ENCODE measurements around the gene KIAA1328. TPM values are rescaled to one million over a fixed set of nuclear protein-coding genes. Genes with fewer than 3 reads are reported as not detected.

KIAA1328 gene
- total RNA-seq, 1 donor: 6.0 TPM

DNA sequence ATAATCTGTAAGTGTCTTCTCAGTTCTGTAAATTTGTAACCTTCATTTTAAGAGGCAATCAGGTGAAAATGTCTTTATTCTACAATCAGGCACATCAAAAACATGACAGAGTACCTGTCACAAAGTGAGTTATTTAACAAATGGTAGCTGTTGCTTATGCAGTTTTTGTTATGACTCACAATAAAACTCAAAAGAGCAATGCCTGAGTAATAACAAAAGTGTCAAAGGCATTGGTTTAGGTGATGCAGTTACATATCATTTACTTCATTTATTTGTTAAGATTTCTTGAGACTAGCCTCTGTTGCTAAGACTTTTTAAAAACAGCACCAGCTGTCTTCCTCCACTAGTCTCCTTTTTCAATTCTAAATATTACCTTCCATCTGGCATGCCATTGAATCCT, 177.8 kb downstream of the KIAA1328 start:
- no peak overlapping the region for H3K4me3 ChIP-seq (ENCODE audit: low read depth, low read length)
- TF ChIP-seq, protein P1, sequence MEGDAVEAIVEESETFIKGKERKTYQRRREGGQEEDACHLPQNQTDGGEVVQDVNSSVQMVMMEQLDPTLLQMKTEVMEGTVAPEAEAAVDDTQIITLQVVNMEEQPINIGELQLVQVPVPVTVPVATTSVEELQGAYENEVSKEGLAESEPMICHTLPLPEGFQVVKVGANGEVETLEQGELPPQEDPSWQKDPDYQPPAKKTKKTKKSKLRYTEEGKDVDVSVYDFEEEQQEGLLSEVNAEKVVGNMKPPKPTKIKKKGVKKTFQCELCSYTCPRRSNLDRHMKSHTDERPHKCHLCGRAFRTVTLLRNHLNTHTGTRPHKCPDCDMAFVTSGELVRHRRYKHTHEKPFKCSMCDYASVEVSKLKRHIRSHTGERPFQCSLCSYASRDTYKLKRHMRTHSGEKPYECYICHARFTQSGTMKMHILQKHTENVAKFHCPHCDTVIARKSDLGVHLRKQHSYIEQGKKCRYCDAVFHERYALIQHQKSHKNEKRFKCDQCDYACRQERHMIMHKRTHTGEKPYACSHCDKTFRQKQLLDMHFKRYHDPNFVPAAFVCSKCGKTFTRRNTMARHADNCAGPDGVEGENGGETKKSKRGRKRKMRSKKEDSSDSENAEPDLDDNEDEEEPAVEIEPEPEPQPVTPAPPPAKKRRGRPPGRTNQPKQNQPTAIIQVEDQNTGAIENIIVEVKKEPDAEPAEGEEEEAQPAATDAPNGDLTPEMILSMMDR (IDR thresholded peaks at IDR 0.05; ENCODE audit: insufficient read depth, low read depth, low read length): no peak
- DNase-seq (ENCODE audit: low read depth): no peak

DNA sequence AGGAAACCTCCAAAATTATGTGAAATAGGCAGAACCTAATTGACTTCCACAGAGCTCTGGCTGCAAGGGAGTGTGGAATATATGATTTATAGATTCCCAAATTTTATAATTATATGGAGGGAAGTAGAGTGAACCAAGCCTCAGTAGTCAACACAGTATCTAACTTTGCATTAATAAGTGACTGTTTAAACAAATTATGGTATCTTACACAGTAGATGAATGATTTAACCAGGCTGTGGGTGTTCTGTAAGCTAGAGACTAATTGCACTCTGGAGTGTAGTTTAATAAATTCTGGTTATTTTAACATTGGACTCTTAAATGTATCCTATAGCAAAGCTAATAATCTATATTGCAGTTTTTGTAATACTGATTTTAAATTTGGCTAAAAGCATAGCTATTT, 183.5 kb downstream of the KIAA1328 start:
- no peak overlapping the region for H3K4me3 ChIP-seq (ENCODE audit: low read depth, low read length)
- no peak for DNase-seq (ENCODE audit: low read depth)
- TF ChIP-seq, protein P1 (IDR thresholded peaks at IDR 0.05; ENCODE audit: insufficient read depth, low read depth, low read length): no peak

DNA sequence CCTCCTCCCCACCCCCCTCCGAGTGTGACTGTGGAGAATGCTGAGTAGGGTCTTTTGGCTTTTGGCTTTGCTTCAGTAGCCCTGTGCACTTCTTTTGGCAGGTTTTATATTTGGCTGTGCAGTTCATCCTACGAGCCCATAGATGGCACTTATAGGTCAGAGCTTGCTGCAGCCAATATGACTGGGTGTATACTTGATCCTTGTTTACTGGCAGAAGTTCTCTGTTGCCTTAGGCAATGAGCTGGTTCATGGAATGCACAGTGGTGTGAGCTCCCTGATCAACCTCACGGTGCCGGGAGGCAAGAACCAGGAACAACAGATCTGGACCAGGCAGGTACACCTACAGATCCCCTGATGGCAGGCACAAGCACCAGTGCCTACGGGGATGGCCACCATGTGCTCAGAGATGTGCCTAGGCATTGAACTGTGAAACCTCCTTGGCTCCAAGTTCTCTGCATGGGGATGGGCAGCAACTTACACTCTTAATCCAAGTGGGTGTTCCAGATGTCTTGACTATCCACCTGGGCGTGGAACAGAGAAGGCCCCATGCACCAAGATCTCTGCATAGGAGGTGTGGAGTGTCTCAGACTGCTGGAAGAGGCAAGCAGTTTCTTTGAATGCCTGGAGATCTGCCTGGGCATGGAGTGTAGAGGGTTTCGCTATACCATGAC, 190.4 kb downstream of the KIAA1328 start:
- TF ChIP-seq, protein P1 (IDR thresholded peaks at IDR 0.05; ENCODE audit: insufficient read depth, low read depth, low read length): peak; percentile 33
- no peak overlapping the region for H3K4me3 ChIP-seq (ENCODE audit: low read depth, low read length)
- peak; percentile 5 for DNase-seq (ENCODE audit: low read depth)

DNA sequence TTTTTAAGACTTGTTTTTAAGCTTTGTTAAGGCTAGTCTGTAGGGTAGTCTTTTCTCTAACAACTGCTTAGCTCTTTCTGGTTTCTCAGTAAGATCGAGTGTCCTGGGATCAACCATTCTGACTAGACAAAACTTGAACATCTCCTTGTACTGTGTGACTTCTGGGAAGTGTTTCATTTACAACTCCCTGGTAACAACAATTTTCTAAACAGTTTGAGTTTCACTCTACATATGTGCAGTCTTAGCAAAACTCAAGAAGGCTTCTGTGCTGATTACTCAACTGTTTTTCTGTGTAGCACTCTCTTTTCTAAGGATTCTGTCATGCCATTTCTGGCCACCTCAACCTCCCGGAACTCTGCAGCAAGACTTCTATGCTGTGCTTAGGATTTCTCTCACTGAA, 204.5 kb downstream of the KIAA1328 start:
- TF ChIP-seq, protein P1 (IDR thresholded peaks at IDR 0.05; ENCODE audit: insufficient read depth, low read depth, low read length): no peak
- H3K4me3 ChIP-seq (ENCODE audit: low read depth, low read length): no peak overlapping the region
- DNase-seq (ENCODE audit: low read depth): peak; percentile 4

DNA sequence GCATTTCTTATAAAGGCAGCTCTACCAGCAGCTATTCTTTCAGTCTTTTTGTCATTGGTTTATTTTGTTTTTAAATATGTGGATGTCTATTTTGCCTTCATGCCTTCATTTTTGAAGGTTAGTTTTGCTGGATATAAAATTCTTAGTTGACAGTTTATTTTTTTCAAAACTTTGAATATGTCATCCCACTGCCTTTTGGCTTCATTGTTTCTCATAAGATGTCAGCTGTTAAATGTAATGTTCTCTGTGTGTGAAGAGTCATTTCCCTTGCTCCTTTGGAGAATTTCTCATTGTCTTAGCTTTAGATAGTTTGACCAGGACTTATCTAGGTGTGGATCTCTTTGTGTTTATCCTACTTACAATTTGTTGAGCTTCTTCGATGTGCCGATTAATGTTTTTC, 213.5 kb downstream of the KIAA1328 start:
- TF ChIP-seq, protein P1 (IDR thresholded peaks at IDR 0.05; ENCODE audit: insufficient read depth, low read depth, low read length): no peak
- no peak overlapping the region for H3K4me3 ChIP-seq (ENCODE audit: low read depth, low read length)
- DNase-seq (ENCODE audit: low read depth): no peak

DNA sequence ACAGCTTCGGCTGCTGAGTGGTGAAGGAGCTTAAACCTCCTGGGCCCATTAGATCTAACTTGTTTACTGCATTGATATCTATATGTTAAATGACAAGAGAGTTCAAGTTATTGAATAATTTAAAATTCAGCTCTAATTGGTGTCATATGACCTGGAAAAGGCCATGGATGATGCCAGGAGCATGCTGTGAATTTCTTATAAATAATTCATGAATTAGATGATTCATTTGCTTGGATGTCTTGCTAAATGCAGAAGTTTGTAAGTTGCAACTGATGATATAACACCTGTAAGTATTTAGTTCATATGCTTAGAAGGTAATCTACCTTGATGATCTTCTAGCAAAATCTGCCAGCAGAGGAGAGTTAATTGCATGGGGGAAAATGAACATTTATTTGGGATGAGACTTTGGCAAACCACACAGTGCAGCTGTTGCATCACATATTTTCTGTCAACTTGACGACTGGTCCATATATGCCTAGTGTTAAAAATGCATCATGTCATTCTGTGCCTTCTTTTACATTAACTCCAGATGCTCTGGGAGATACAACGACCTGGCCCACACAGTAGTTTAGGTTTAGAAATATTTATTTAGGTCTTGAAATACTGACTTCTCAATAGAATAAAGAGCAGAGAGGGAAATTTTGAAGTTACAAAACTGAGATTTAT, 226.3 kb downstream of the KIAA1328 start:
- DNase-seq (ENCODE audit: low read depth): no peak
- TF ChIP-seq, protein P1 (IDR thresholded peaks at IDR 0.05; ENCODE audit: insufficient read depth, low read depth, low read length): no peak
- H3K4me3 ChIP-seq (ENCODE audit: low read depth, low read length): no peak overlapping the region
